Myocyte (in vitro differentiated cells): ENCODE measurements around the gene SPTBN5. TPM values are rescaled to one million over a fixed set of nuclear protein-coding genes. Genes with fewer than 3 reads are reported as not detected.

Source experiments
- DNase-seq: peaks from one replicate; pipeline ENCODE4 v3.0.0-alpha.2; 2012; ENCODE audit warnings: low read depth
- microRNA-seq: library from miRNA; unstranded; fragments of <30 nt; microRNA quantifications from one replicate; pipeline ENCODE4, GENCODE V29; 2016
- total RNA-seq: library from RNA; depleted of rRNA; stranded (reverse); fragments of >200 nt; gene quantifications from 2 replicates; pipeline ENCODE4 v1.2.3, GENCODE V29; 2014

SPTBN5 gene
- total RNA-seq, 1 donor from 2014 or later: 0.45 TPM

GRCh38 chr15:41806291-41807181, 87.3 kb downstream of the SPTBN5 start:
- DNase-seq: no peak

GRCh38 chr15:41805711-41806110, 88.1 kb downstream of the SPTBN5 start:
- DNase-seq: no peak

- no peak for DNase-seq
Observed at GRCh38 chr15:41804916-41805666, 88.8 kb downstream of the SPTBN5 start.

- no peak for DNase-seq
Observed at GRCh38 chr15:41804361-41804760, 89.5 kb downstream of the SPTBN5 start.

- DNase-seq: no peak
Observed at GRCh38 chr15:41801850-41802455, 91.9 kb downstream of the SPTBN5 start.

GRCh38 chr15:41801185-41801584, 92.7 kb downstream of the SPTBN5 start:
- no peak for DNase-seq

- DNase-seq: no peak
Observed at GRCh38 chr15:41799488-41799805, 94.4 kb downstream of the SPTBN5 start.

- DNase-seq: no peak
Observed at GRCh38 chr15:41798607-41799487, 95.0 kb downstream of the SPTBN5 start.

Small RNA genes within 50 kb of the gene (microRNA-seq; reads per million reads assigned to microRNA genes)
- not detected for gene MIR4310

Other genes with a start within 250 kb of the SPTBN5 start
- gene MGA, start 233.6 kb downstream of the SPTBN5 start, total RNA-seq: 21.4 and 27.5 TPM in 2 replicates
- 11.1 and 14.9 TPM in 2 replicates for gene MAPKBP1, start 119.6 kb downstream of the SPTBN5 start, total RNA-seq
- gene JMJD7, start 66.0 kb downstream of the SPTBN5 start, total RNA-seq: 9.4 and 12.4 TPM in 2 replicates
- 2.0 and 4.1 TPM in 2 replicates for gene PLA2G4B, start 55.2 kb downstream of the SPTBN5 start, total RNA-seq
- gene EHD4, start 78.5 kb upstream of the SPTBN5 start, total RNA-seq: 5.1 and 9.7 TPM in 2 replicates
- not detected in 2 replicates for gene PLA2G4E, start 127.0 kb upstream of the SPTBN5 start, total RNA-seq
- not detected in 2 replicates for gene PLA2G4D, start 200.5 kb upstream of the SPTBN5 start, total RNA-seq